A673 (cell line): ENCODE results near the gene PUM1.

Experiments used
- EZH2 ChIP-seq: fragments of 200-600 bp; sonication (generic); IDR thresholded peaks from 2 replicates; pipeline ENCODE4 v1.6.1; 2017; ENCODE audit warnings: borderline replicate concordance, low read depth, mild to moderate bottlenecking, mixed read lengths, antibody characterized with exemption, low read length; ENCODE audit not compliant: poor library complexity, severe bottlenecking
- TF ChIP-seq, protein P1 (sequence below): fragments of 300-800, 200-600 bp; sonication (generic); conservative IDR thresholded peaks from 2 replicates; pipeline ENCODE4 v1.5.1; 2017; ENCODE audit warnings: low read depth, mild to moderate bottlenecking, antibody characterized with exemption, low read length, moderate library complexity, mixed read lengths

DNA sequence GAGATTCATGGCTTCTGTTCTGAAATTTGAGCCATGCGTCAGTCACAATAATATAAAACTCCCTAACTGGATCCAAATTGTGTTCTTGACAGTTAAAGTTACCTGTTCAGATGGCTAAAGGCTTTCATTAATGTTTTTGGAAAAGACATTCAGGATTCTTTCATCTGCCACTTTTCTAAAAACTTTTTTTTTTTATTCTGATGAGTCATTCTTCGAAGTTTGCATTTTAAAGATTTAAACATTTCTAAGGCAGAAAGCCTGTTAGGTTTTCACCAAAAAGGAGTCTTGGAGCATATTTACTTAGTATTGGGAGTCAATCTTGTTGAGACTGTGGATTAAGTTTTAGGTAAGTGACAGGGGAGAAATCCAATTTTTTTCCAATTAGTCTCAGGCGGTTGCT, 138.1 kb downstream of the PUM1 start:
- TF ChIP-seq, protein P1, sequence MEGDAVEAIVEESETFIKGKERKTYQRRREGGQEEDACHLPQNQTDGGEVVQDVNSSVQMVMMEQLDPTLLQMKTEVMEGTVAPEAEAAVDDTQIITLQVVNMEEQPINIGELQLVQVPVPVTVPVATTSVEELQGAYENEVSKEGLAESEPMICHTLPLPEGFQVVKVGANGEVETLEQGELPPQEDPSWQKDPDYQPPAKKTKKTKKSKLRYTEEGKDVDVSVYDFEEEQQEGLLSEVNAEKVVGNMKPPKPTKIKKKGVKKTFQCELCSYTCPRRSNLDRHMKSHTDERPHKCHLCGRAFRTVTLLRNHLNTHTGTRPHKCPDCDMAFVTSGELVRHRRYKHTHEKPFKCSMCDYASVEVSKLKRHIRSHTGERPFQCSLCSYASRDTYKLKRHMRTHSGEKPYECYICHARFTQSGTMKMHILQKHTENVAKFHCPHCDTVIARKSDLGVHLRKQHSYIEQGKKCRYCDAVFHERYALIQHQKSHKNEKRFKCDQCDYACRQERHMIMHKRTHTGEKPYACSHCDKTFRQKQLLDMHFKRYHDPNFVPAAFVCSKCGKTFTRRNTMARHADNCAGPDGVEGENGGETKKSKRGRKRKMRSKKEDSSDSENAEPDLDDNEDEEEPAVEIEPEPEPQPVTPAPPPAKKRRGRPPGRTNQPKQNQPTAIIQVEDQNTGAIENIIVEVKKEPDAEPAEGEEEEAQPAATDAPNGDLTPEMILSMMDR: no peak
- no peak for TF ChIP-seq EZH2
